ENCODE results near the gene TNFRSF25.

TNFRSF25 gene

GRCh38 chr1:6466023-6466422 lies at the start of gene TNFRSF25:
Gene TNFRSF25, minus strand, starts transcription at chr1:6466173. Its CDS starts 66 bp downstream, at chr1:6466107.
- no peak for DNase-seq

- no peak for DNase-seq
Measured at GRCh38 chr1:6515771-6516170, 49.8 kb upstream of the TNFRSF25 start.

- DNase-seq, result no peak
Measured at GRCh38 chr1:6513320-6513801, 47.4 kb upstream of the TNFRSF25 start.

- DNase-seq, result no peak
Measured at GRCh38 chr1:6512908-6513280, 46.9 kb upstream of the TNFRSF25 start.

GRCh38 chr1:6512245-6512907 lies 46.4 kb upstream of the TNFRSF25 start:
- no peak for DNase-seq

- DNase-seq, result no peak
Measured at GRCh38 chr1:6511561-6512244, 45.7 kb upstream of the TNFRSF25 start.

- no peak for DNase-seq
Measured at GRCh38 chr1:6511056-6511455, 45.1 kb upstream of the TNFRSF25 start.

GRCh38 chr1:6510493-6510892 lies 44.5 kb upstream of the TNFRSF25 start:
- DNase-seq, result no peak

GRCh38 chr1:6509919-6510291 lies 43.9 kb upstream of the TNFRSF25 start:
- no peak for DNase-seq

GRCh38 chr1:6509220-6509918 lies 43.4 kb upstream of the TNFRSF25 start:
- no peak for DNase-seq

- no peak for DNase-seq
Measured at GRCh38 chr1:6508816-6509189, 42.8 kb upstream of the TNFRSF25 start.

GRCh38 chr1:6508154-6508815 lies 42.3 kb upstream of the TNFRSF25 start:
- DNase-seq, result no peak

GRCh38 chr1:6507461-6507911 lies 41.5 kb upstream of the TNFRSF25 start:
- DNase-seq, result no peak

- no peak for DNase-seq
Measured at GRCh38 chr1:6507037-6507428, 41.1 kb upstream of the TNFRSF25 start.

- DNase-seq, result no peak
Measured at GRCh38 chr1:6506210-6507036, 40.5 kb upstream of the TNFRSF25 start.

- DNase-seq, result no peak
Measured at GRCh38 chr1:6505367-6506209, 39.6 kb upstream of the TNFRSF25 start.

GRCh38 chr1:6504887-6505286 lies 38.9 kb upstream of the TNFRSF25 start:
- DNase-seq, result no peak

GRCh38 chr1:6503884-6504602 lies 38.1 kb upstream of the TNFRSF25 start:
- no peak for DNase-seq

- DNase-seq, result no peak
Measured at GRCh38 chr1:6502000-6502891, 36.3 kb upstream of the TNFRSF25 start.
